IMR-90 (cell line): ENCODE measurements around the gene PTPRN2. TPM values are rescaled to one million over a fixed set of nuclear protein-coding genes. Genes with fewer than 3 reads are reported as not detected.

Source experiments
- ATAC-seq: fragments of 200-7000 bp; cut with Tn5 transposase; 2 replicates; pipeline ENCODE4 v1.9.1; 2020; ENCODE audit warnings: low read depth, mild to moderate bottlenecking, moderate library complexity
- BruUV-seq: library from RNA; stranded (reverse); fragments of 400-500 nt; replicated peaks from 2 replicates; lab custom pipeline; 2021; lab: Mats Ljungman, UMichigan
- CTCF ChIA-PET: fragments of 300-600 bp; formaldehyde crosslinking; extraction: SDS; loops from one replicate; lab custom pipeline; 2021; ENCODE audit warnings: antibody characterized with exemption; lab: Yijun Ruan, JAX
- POLR2A ChIA-PET: fragments of 300-600 bp; sonication (Branson Sonifier 250); formaldehyde crosslinking; loops from one replicate; lab custom pipeline; 2022; ENCODE audit warnings: antibody characterized with exemption; ENCODE audit not compliant: unreplicated experiment; lab: Charles Lee
- DNase-seq: peaks from one replicate; pipeline ENCODE4 v3.0.0; 2013
- H2AFZ ChIP-seq: replicated peaks from 2 replicates; pipeline ENCODE3; 2013; ENCODE audit warnings: low read length, mild to moderate bottlenecking; ENCODE audit not compliant: poor library complexity
- H2AK5ac ChIP-seq: 2 replicates; pipeline ENCODE4 v1.6.1; 2013; ENCODE audit warnings: low read depth, low read length, inconsistent platforms
- H2AK9ac ChIP-seq: replicated peaks from 2 replicates; pipeline ENCODE3; 2013; ENCODE audit warnings: mild to moderate bottlenecking, low read depth, low read length, moderate library complexity; ENCODE audit not compliant: poor library complexity
- H2BK120ac ChIP-seq: 2 replicates; pipeline ENCODE4 v1.6.1; 2013; ENCODE audit warnings: low read depth, low read length, inconsistent platforms
- H2BK15ac ChIP-seq: 3 replicates; pipeline ENCODE4 v1.6.1; 2013; ENCODE audit warnings: low read depth, low read length, inconsistent platforms
- H2BK20ac ChIP-seq: 2 replicates; pipeline ENCODE4 v1.6.1; 2013; ENCODE audit warnings: low read depth, mild to moderate bottlenecking, inconsistent platforms, low read length, moderate library complexity
- H2BK5ac ChIP-seq: 2 replicates; pipeline ENCODE4 v1.6.1; 2013; ENCODE audit warnings: mild to moderate bottlenecking, low read depth, low read length, inconsistent platforms; ENCODE audit not compliant: poor library complexity, severe bottlenecking
- H3K14ac ChIP-seq: replicated peaks from 2 replicates; pipeline ENCODE4 v1.6.1; 2013; ENCODE audit warnings: low read depth, low read length, inconsistent platforms
- H3K18ac ChIP-seq: 2 replicates; pipeline ENCODE4 v1.6.1; 2013; ENCODE audit warnings: low read depth, low read length, control low read depth
- H3K23ac ChIP-seq: 2 replicates; pipeline ENCODE4 v1.6.1; 2013; ENCODE audit warnings: low read depth, low read length, inconsistent platforms
- H3K27ac ChIP-seq: 2 replicates; pipeline ENCODE4 v1.5.1; 2013; ENCODE audit warnings: mild to moderate bottlenecking, control low read depth, low read length; ENCODE audit not compliant: insufficient read depth
- H3K27me3 ChIP-seq: 2 replicates; pipeline ENCODE4 v1.6.1; 2013; ENCODE audit warnings: low read length; ENCODE audit not compliant: control insufficient read depth, insufficient read depth
- H3K36me3 ChIP-seq: 2 replicates; pipeline ENCODE4 v1.6.1; 2013; ENCODE audit warnings: low read length, mixed read lengths; ENCODE audit not compliant: control insufficient read depth, insufficient read depth
- H3K4ac ChIP-seq: 2 replicates; pipeline ENCODE4 v1.6.1; 2013; ENCODE audit warnings: low read depth, low read length, inconsistent platforms
- H3K4me1 ChIP-seq: 2 replicates; pipeline ENCODE4 v1.6.1; 2013; ENCODE audit warnings: low read length, mixed read lengths; ENCODE audit not compliant: control insufficient read depth, insufficient read depth
- H3K4me2 ChIP-seq: 2 replicates; pipeline ENCODE4 v1.6.1; 2013; ENCODE audit warnings: low read depth, mild to moderate bottlenecking, control low read depth, low read length, moderate library complexity
- H3K4me3 ChIP-seq: 2 replicates; pipeline ENCODE4 v1.5.1; 2013; ENCODE audit warnings: low read depth, mild to moderate bottlenecking, control low read depth, low read length, moderate library complexity; ENCODE audit not compliant: insufficient read depth
- H3K56ac ChIP-seq: 2 replicates; pipeline ENCODE4 v1.6.1; 2013; ENCODE audit warnings: low read length, inconsistent platforms; ENCODE audit not compliant: insufficient read depth; ENCODE audit errors: extremely low read depth
- H3K79me1 ChIP-seq, 2 experiments: 2 replicates each; pipeline ENCODE4 v1.6.1; 2013; ENCODE audit warnings: low read length in 2 of 2, inconsistent platforms in 1 of 2, low read depth in 1 of 2
- H3K9ac ChIP-seq: 2 replicates; pipeline ENCODE4 v1.6.1; 2013; ENCODE audit warnings: low read depth, low read length, control low read depth
- H3K9me1 ChIP-seq: 2 replicates; pipeline ENCODE4 v1.6.1; 2013; ENCODE audit warnings: low read length, inconsistent platforms; ENCODE audit not compliant: insufficient read depth
- H3K9me3 ChIP-seq: 2 replicates; pipeline ENCODE4 v1.6.1; 2013; ENCODE audit warnings: low read length; ENCODE audit not compliant: control insufficient read depth, insufficient read depth
- H4K20me1 ChIP-seq: 2 replicates; pipeline ENCODE4 v1.6.1; 2013; ENCODE audit warnings: low read length, inconsistent platforms; ENCODE audit not compliant: insufficient read depth
- H4K5ac ChIP-seq: 2 replicates; pipeline ENCODE4 v1.6.1; 2013; ENCODE audit warnings: mild to moderate bottlenecking, low read depth, low read length, control low read depth
- H4K8ac ChIP-seq, 2 experiments: 2 replicates each; pipeline ENCODE4 v1.6.1; 2013; ENCODE audit warnings: low read depth in 2 of 2, low read length in 2 of 2, control low read depth in 1 of 2, inconsistent platforms in 1 of 2
- H4K91ac ChIP-seq: 2 replicates; pipeline ENCODE4 v1.6.1; 2013; ENCODE audit warnings: low read depth, low read length, inconsistent platforms; ENCODE audit not compliant: insufficient read depth
- BHLHE40 ChIP-seq: fragments of 150-350 bp; IDR thresholded peaks from 2 replicates; pipeline ENCODE4 v1.6.1; 2016; ENCODE audit warnings: mild to moderate bottlenecking, low read depth, low read length
- CEBPB ChIP-seq: IDR thresholded peaks from 2 replicates; pipeline ENCODE4 v1.6.1; 2012; ENCODE audit warnings: low read depth, low read length, improper control_type of control experiment
- CHD1 ChIP-seq: IDR thresholded peaks from 2 replicates; pipeline ENCODE4 v1.6.1; 2012; ENCODE audit warnings: low read depth, low read length, improper control_type of control experiment
- CTCF ChIP-seq: conservative IDR thresholded peaks from 2 replicates; pipeline ENCODE4 v1.5.1; 2012; ENCODE audit warnings: mild to moderate bottlenecking, low read depth, low read length, improper control_type of control experiment
- ELK1 ChIP-seq: fragments of 150-350 bp; IDR thresholded peaks from 2 replicates; pipeline ENCODE4 v1.6.1; 2016; ENCODE audit warnings: low read depth, mild to moderate bottlenecking, low read length, moderate library complexity, borderline replicate concordance
- FOS ChIP-seq: fragments of 150-350 bp; IDR thresholded peaks from 2 replicates; pipeline ENCODE4 v1.6.1; 2016; ENCODE audit warnings: low read depth, low read length
- MAFK ChIP-seq: IDR thresholded peaks from 2 replicates; pipeline ENCODE4 v1.6.1; 2012; ENCODE audit warnings: low read depth, low read length, improper control_type of control experiment
- MAZ ChIP-seq: IDR thresholded peaks from 2 replicates; pipeline ENCODE4 v1.6.1; 2012; ENCODE audit warnings: low read depth, mild to moderate bottlenecking, low read length, improper control_type of control experiment, moderate library complexity, borderline replicate concordance
- MXI1 ChIP-seq: IDR thresholded peaks from 2 replicates; pipeline ENCODE4 v1.6.1; 2012; ENCODE audit warnings: low read depth, mild to moderate bottlenecking, low read length, moderate library complexity, borderline replicate concordance
- NFE2L2 ChIP-seq: fragments of 150-350 bp; IDR thresholded peaks from 2 replicates; pipeline ENCODE4 v1.6.1; 2016; ENCODE audit warnings: low read depth, mild to moderate bottlenecking, low read length
- POLR2A ChIP-seq: IDR thresholded peaks from 2 replicates; pipeline ENCODE4 v1.6.1; 2012; ENCODE audit warnings: mild to moderate bottlenecking, low read depth, low read length
- RAD21 ChIP-seq: IDR thresholded peaks from 2 replicates; pipeline ENCODE4 v1.6.1; 2012; ENCODE audit warnings: low read length, improper control_type of control experiment
- RCOR1 ChIP-seq: IDR thresholded peaks from 2 replicates; pipeline ENCODE4 v1.6.1; 2012; ENCODE audit warnings: mild to moderate bottlenecking, low read length, improper control_type of control experiment; ENCODE audit not compliant: insufficient replicate concordance
- RFX5 ChIP-seq: IDR thresholded peaks from 2 replicates; pipeline ENCODE4 v1.8.0; 2012; ENCODE audit warnings: low read depth, mild to moderate bottlenecking, low read length, moderate library complexity
- SMC3 ChIP-seq: fragments of 150-350 bp; IDR thresholded peaks from 2 replicates; pipeline ENCODE4 v1.6.1; 2016; ENCODE audit warnings: low read depth, mild to moderate bottlenecking, antibody characterized with exemption, low read length, moderate library complexity
- USF2 ChIP-seq: fragments of 150-350 bp; IDR thresholded peaks from 2 replicates; pipeline ENCODE4 v1.6.1; 2017; ENCODE audit warnings: mild to moderate bottlenecking, antibody characterized with exemption, low read length, low read depth
- WGBS, 2 experiments: methylation state at CpG; one replicate each; pipeline versions ENCODE4 v1.1.5 to v1.1.7; 2013; ENCODE audit warnings: missing lambda C conversion rate in 2 of 2; ENCODE audit not compliant: insufficient read length in 1 of 2; ENCODE audit errors: extremely low coverage in 2 of 2; 5-methylcytosine and 5-hydroxymethylcytosine counted together
- dilution Hi-C: fragments of 300-500 bp; cut with HindIII; formaldehyde crosslinking; loops from one replicate; pipeline ENCODE4 v1.14.3; 2018; ENCODE audit warnings: low sequenced_read_pairs; ENCODE audit not compliant: unreplicated experiment
- in situ Hi-C: fragments of 300-500 bp; cut with MboI; formaldehyde crosslinking; loops from 3 replicates; pipeline ENCODE4 v1.14.3; 2019; ENCODE audit warnings: low sequenced_read_pairs, inconsistent platforms, mixed read lengths
- intact Hi-C: fragments of 100-400 bp; cut with micrococcal nuclease; formaldehyde crosslinking; loops from 2 replicates; pipeline ENCODE4 v1.10.0; 2022
- polyA plus RNA-seq, 3 experiments: library from polyadenylated mRNA; depleted of rRNA; stranded (reverse); fragments of >200 nt; gene quantifications; 2 replicates each; pipeline ENCODE4 v1.2.3, GENCODE V29; 2012; ENCODE audit warnings: low replicate concordance in 1 of 3
- total RNA-seq: library from RNA; depleted of rRNA; stranded (reverse); fragments of >200 nt; gene quantifications from 2 replicates; pipeline ENCODE4 v1.2.3, GENCODE V29; 2012

PTPRN2 gene
- total and polyA plus RNA-seq, 2 of the 4 experiments (the other 2 are of a cell fraction), result 0.03 TPM; not detected in 1

- no peak overlapping the region for H2BK20ac ChIP-seq
- dilution Hi-C loops (no loop called here), in situ Hi-C loops (no loop called here), intact Hi-C loops (no loop called here)
- H3K9ac ChIP-seq, result no peak overlapping the region
- no peak overlapping the region for H3K23ac ChIP-seq
- no peaks in the 10 kb centered on the region for H3K27me3 ChIP-seq
- no peak overlapping the region for H3K4me3 ChIP-seq
- TF ChIP-seq CTCF (no peak), RCOR1 (no peak), POLR2A (no peak), SMC3 (no peak), MAFK (no peak), RFX5 (no peak), MXI1 (no peak), CHD1 (no peak), RAD21 (no peak), CEBPB (no peak), NFE2L2 (no peak), FOS (no peak), MAZ (no peak), ELK1 (no peak), BHLHE40 (no peak), USF2 (no peak)
- BruUV-seq, result no TSS peak
- no peak overlapping the region; the same call in 1 of the 2 replicates for H3K56ac ChIP-seq
- H2BK15ac ChIP-seq, result no peak overlapping the region
- DNase-seq, result no peak
- no peak overlapping the region for H2AK9ac ChIP-seq
- no peaks in the 10 kb centered on the region for H3K4me1 ChIP-seq
- H3K36me3 ChIP-seq, result no peaks in the 10 kb centered on the region
- H4K91ac ChIP-seq, result no peak overlapping the region
- H3K9me3 ChIP-seq, result peaks cover 52% of the 10 kb centered on the region
- H3K18ac ChIP-seq, result no peak overlapping the region
- no peak overlapping the region for H2AFZ ChIP-seq
- no peaks in the 10 kb centered on the region for H3K9me1 ChIP-seq
- no CpG with 5 or more reads among the region's 7 CpGs for WGBS, 2 experiments
- H3K14ac ChIP-seq, result no peak overlapping the region
- no peaks in the 10 kb centered on the region for H4K20me1 ChIP-seq
- H3K79me1 ChIP-seq, result no peaks in the 10 kb centered on the region
- no peak overlapping the region for H3K4me2 ChIP-seq
- H3K4ac ChIP-seq, result no peak overlapping the region
- H2BK120ac ChIP-seq, result no peak overlapping the region
- no peak overlapping the region for H4K8ac ChIP-seq
- POLR2A ChIA-PET, result no interaction called here
- H2BK5ac ChIP-seq, result no peak overlapping the region
- no peak overlapping the region for H2AK5ac ChIP-seq
- H4K5ac ChIP-seq, result no peak overlapping the region
- no peak overlapping the region for H3K27ac ChIP-seq
- CTCF ChIA-PET, result no interaction called here
- ATAC-seq, result no peak
Measured at GRCh38 chr7:158518980-158519632, 68.5 kb downstream of the PTPRN2 start.
